Gastroesophageal sphincter (tissue), 3 donors: ENCODE results near the gene HADHA.

ENCODE experiments used
- EP300 ChIP-seq: sonication (generic); formaldehyde crosslinking; IDR thresholded peaks from one replicate; pipeline ENCODE4 v1.6.1; 2017; ENCODE audit warnings: antibody characterized with exemption, mild to moderate bottlenecking
- POLR2A ChIP-seq, 2 donors: fragments of 450-650 bp; IDR thresholded peaks; one replicate each; pipeline ENCODE4 v1.6.1; 2017; ENCODE audit warnings: antibody characterized with exemption in 2 of 2, mild to moderate bottlenecking in 2 of 2, moderate library complexity in 1 of 2
- TF ChIP-seq, protein P1 (sequence below), 4 experiments: fragments of 200-600 bp in 2 of 4; fragments of 450-650 bp in 2 of 4; sonication (generic) in 1 of 4; IDR thresholded peaks; one replicate each; pipeline ENCODE4 v1.5.1; 2017 to 2019; ENCODE audit warnings: antibody characterized with exemption in 4 of 4, mild to moderate bottlenecking in 2 of 4, moderate library complexity in 2 of 4

DNA sequence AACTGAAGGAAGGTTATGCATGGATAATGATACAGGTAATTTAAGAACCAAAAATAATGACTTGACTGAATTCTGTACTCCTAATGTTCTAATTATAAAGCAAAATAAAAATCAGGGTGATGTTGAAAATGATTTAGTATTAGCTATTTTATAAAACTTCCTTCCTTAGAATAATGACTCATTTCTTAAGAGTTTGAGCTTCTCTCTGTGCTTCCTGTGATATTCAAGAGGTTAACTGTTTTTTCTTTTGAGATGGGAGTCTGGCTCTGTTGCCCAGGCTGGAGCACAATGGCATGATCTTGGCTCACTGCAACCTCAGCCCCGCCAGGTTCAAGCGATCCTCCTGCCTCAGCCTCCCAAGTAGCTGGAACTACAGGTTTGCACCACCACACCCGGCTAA lies 14.8 kb downstream of the HADHA start:
- TF ChIP-seq, protein P1, sequence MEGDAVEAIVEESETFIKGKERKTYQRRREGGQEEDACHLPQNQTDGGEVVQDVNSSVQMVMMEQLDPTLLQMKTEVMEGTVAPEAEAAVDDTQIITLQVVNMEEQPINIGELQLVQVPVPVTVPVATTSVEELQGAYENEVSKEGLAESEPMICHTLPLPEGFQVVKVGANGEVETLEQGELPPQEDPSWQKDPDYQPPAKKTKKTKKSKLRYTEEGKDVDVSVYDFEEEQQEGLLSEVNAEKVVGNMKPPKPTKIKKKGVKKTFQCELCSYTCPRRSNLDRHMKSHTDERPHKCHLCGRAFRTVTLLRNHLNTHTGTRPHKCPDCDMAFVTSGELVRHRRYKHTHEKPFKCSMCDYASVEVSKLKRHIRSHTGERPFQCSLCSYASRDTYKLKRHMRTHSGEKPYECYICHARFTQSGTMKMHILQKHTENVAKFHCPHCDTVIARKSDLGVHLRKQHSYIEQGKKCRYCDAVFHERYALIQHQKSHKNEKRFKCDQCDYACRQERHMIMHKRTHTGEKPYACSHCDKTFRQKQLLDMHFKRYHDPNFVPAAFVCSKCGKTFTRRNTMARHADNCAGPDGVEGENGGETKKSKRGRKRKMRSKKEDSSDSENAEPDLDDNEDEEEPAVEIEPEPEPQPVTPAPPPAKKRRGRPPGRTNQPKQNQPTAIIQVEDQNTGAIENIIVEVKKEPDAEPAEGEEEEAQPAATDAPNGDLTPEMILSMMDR (IDR thresholded peaks at IDR 0.05) = no peak
- no peak for TF ChIP-seq EP300
- no peak for TF ChIP-seq POLR2A (IDR thresholded peaks at IDR 0.05)
